Fibroblast of skin of left quadriceps (primary cell): Measurements from ENCODE around the gene BCO1.

Experiments used
- DNase-seq, 2 experiments: peaks; one replicate each; pipeline ENCODE4 v3.0.0-alpha.2; 2013; ENCODE audit warnings: low read depth in 2 of 2

The BCO1 gene

GRCh38 chr16:81232740-81233367, 5.6 kb upstream of the BCO1 start:
- DNase-seq = no peak

GRCh38 chr16:81237282-81237681, 1.2 kb upstream of the BCO1 start:
- no peak for DNase-seq

- DNase-seq = no peak
These were observed 570 bp upstream of the BCO1 start for GRCh38 chr16:81237942-81238295.

- no peak for DNase-seq
These were observed 1.1 kb downstream of the BCO1 start for GRCh38 chr16:81239367-81240121.

GRCh38 chr16:81241706-81242105, 3.2 kb downstream of the BCO1 start:
- DNase-seq = no peak

- DNase-seq = no peak
These were observed 4.6 kb downstream of the BCO1 start for GRCh38 chr16:81242977-81243618.

- no peak for DNase-seq
These were observed 5.5 kb downstream of the BCO1 start for GRCh38 chr16:81243942-81244341.

- DNase-seq = no peak
These were observed 13.4 kb downstream of the BCO1 start for GRCh38 chr16:81251871-81252270.

- DNase-seq = no peak
These were observed 14.7 kb downstream of the BCO1 start for GRCh38 chr16:81253141-81253540.

- DNase-seq = no peak
These were observed 16.5 kb downstream of the BCO1 start for GRCh38 chr16:81254922-81255526.

GRCh38 chr16:81259916-81260315, 21.4 kb downstream of the BCO1 start:
- DNase-seq = no peak

GRCh38 chr16:81261049-81261648, 22.7 kb downstream of the BCO1 start:
- no peak for DNase-seq

GRCh38 chr16:81263470-81264220, 25.2 kb downstream of the BCO1 start:
- DNase-seq = no peak

- DNase-seq = no peak
These were observed 25.9 kb downstream of the BCO1 start for GRCh38 chr16:81264386-81264785.

- DNase-seq = no peak
These were observed 26.6 kb downstream of the BCO1 start for GRCh38 chr16:81265052-81265451.

- no peak for DNase-seq
These were observed 27.4 kb downstream of the BCO1 start for GRCh38 chr16:81265658-81266451.

- DNase-seq = no peak
These were observed 28.2 kb downstream of the BCO1 start for GRCh38 chr16:81266680-81267095.

- DNase-seq = no peak
These were observed 30.0 kb downstream of the BCO1 start for GRCh38 chr16:81268509-81268908.

GRCh38 chr16:81273223-81273950, 34.9 kb downstream of the BCO1 start:
- DNase-seq = no peak

- no peak for DNase-seq
These were observed 36.6 kb downstream of the BCO1 start for GRCh38 chr16:81275064-81275532.
